ENCODE measurements around the gene PLXNA2. TPM values are rescaled to one million over a fixed set of nuclear protein-coding genes. Genes with fewer than 3 reads are reported as not detected.

Gene PLXNA2
- total RNA-seq, 4 donors from 2014 or later: 17.2 to 29.7 (median 24.6) TPM

DNA sequence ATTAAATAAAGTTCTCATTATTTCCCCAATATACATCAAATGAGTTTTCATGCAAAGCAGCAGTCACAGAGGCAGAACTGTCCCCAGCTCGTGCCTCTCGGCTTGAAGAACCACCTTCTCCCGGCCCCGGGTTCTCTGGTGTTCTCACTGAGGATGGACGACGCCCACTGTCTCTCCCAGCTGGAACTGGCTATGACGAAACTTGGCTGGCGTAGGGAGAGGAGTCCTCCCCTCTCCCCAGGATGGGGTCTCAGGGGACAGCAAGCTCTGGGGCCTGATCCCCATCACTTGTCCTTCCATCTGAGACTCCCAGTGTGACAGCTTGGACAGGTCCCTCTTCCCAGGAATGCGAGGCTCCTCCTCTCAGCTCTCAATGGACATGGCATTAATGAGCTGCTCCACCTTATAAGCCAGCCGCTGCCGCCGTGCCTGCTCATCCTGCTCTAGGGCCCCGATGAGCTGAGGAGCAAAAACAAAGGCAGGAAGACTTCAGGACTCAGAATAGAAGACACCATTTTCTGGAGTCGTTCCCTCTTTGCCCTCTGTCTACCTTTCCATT is 217.2 kb downstream of the PLXNA2 start:
- no peak for DNase-seq (ENCODE audit: low spot score in 2 of 2)
- Histone ChIP-seq H3K4me1 (peaks cover 0 to 35% (median 18%) of the 10 kb centered on the region in 4 donors), H3K27ac (no peak overlapping the region), H3K36me3 (peaks cover 0 to 30% (median 0%) of the 10 kb centered on the region in 3 donors), H3K27me3 (no peaks in the 10 kb centered on the region), H3K9me3 (no peaks in the 10 kb centered on the region), H3K4me3 (no peak overlapping the region)
- 82 to 83% methylated on average over 14 of the region's 14 CpGs for WGBS, 2 donors
- TF ChIP-seq EP300 (IDR thresholded peaks at IDR 0.05): no peak
- no peak for TF ChIP-seq CTCF (IDR thresholded peaks at IDR 0.05)
- TF ChIP-seq POLR2A (IDR thresholded peaks at IDR 0.05): no peak

- Histone ChIP-seq H3K9me3 (no peaks in the 10 kb centered on the region), H3K4me3 (no peak overlapping the region), H3K27me3 (no peaks in the 10 kb centered on the region), H3K27ac (no peak overlapping the region), H3K4me1 (peaks cover 0 to 20% (median 5%) of the 10 kb centered on the region in 4 donors), H3K36me3 (peaks cover 0 to 22% (median 0%) of the 10 kb centered on the region in 3 donors)
- no peak for TF ChIP-seq EP300 (IDR thresholded peaks at IDR 0.05)
- TF ChIP-seq CTCF (IDR thresholded peaks at IDR 0.05): no peak
- no peak for TF ChIP-seq POLR2A (IDR thresholded peaks at IDR 0.05)
- 91 to 96% methylated on average over 7 of the region's 7 CpGs for WGBS, 2 donors
- DNase-seq (ENCODE audit: low spot score in 2 of 2): no peak
Measured at GRCh38 chr1:208025031-208025430, 219.2 kb downstream of the PLXNA2 start.

DNA sequence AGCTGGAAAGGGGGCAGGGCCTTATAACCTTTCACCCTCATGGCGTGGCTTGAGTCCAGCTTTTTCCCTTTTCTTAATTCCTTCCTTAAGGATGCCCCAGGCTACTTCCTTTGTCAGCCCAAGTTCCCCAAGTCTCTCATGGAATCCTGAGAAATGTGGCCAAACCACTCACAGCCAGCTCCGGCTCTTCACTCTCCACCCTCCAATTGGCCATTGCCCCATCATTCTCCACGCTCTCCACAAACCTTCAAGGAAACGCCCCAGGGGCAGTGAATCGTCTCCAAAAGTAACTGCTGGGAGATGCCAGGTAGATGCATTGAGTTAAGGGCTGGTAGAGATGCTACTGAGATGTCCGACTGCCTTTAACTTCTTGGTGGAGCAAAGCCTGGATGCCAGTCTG is 219.8 kb downstream of the PLXNA2 start:
- Histone ChIP-seq H3K4me1 (peaks cover 0 to 14% (median 0%) of the 10 kb centered on the region in 4 donors), H3K27me3 (no peaks in the 10 kb centered on the region), H3K9me3 (no peaks in the 10 kb centered on the region), H3K27ac (no peak overlapping the region), H3K36me3 (peaks cover 0 to 22% (median 0%) of the 10 kb centered on the region in 3 donors), H3K4me3 (no peak overlapping the region)
- TF ChIP-seq CTCF (IDR thresholded peaks at IDR 0.05): no peak
- TF ChIP-seq POLR2A (IDR thresholded peaks at IDR 0.05): no peak
- TF ChIP-seq EP300 (IDR thresholded peaks at IDR 0.05): no peak
- DNase-seq (ENCODE audit: low spot score in 2 of 2): no peak
- whole genome bisulfite sequencing, 2 donors: 84 to 86% methylated on average over 6 of the region's 6 CpGs

DNA sequence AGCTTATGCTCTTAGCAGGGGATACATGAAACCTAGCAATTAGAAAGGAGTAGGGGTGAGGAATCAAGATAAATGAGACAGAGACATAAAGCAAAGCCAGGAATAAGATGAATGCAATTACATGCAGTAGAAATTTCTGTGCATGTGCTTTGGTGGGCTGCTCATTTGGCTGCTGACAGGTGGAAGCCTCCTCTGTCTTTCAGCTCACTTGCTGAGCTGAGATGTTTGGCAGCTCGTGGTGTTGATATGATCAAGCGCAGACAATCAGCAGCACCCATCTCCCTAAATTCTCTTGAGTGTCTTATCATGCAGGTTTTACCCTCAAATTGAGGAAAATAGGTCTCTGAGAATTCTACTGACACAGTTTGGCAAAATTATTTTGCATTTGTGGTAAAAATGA is 224.9 kb downstream of the PLXNA2 start:
- no peaks in the 10 kb centered on the region for H3K9me3 ChIP-seq
- no peak overlapping the region for H3K4me3 ChIP-seq
- no peak for DNase-seq (ENCODE audit: low spot score in 2 of 2)
- TF ChIP-seq EP300 (IDR thresholded peaks at IDR 0.05): no peak
- TF ChIP-seq POLR2A (IDR thresholded peaks at IDR 0.05): no peak
- TF ChIP-seq CTCF (IDR thresholded peaks at IDR 0.05): no peak
- H3K27ac ChIP-seq: no peak overlapping the region
- WGBS, 2 donors: 85 to 90% methylated on average over 2 of the region's 2 CpGs
- H3K36me3 ChIP-seq: no peaks in the 10 kb centered on the region
- H3K4me1 ChIP-seq: peaks cover 0 to 7% (median 0%) of the 10 kb centered on the region in 4 donors
- no peaks in the 10 kb centered on the region for H3K27me3 ChIP-seq

GRCh38 chr1:208015255-208015654 is 228.9 kb downstream of the PLXNA2 start:
- no peak overlapping the region for H3K27ac ChIP-seq
- 77 to 87% methylated on average over 6 of the region's 6 CpGs for WGBS, 2 donors
- H3K4me3 ChIP-seq: no peak overlapping the region
- H3K27me3 ChIP-seq: no peaks in the 10 kb centered on the region
- H3K4me1 ChIP-seq: no peaks in the 10 kb centered on the region
- no peaks in the 10 kb centered on the region for H3K9me3 ChIP-seq
- no peak for DNase-seq (ENCODE audit: low spot score in 2 of 2)
- no peaks in the 10 kb centered on the region for H3K36me3 ChIP-seq
- TF ChIP-seq CTCF (IDR thresholded peaks at IDR 0.05) (no peak), EP300 (IDR thresholded peaks at IDR 0.05) (no peak), POLR2A (IDR thresholded peaks at IDR 0.05) (no peak)
